Fibroblast of the aortic adventitia (primary cell): Measurements from ENCODE around the gene ANKH. TPM values are rescaled to one million over a fixed set of nuclear protein-coding genes. Genes with fewer than 3 reads are reported as not detected.
"Not testable (repeated sequence)": the region's sequence is repeated elsewhere in the genome, so short reads cannot be mapped to it uniquely, and the experiment has no call there.

Experiments used
- DNase-seq: peaks from one replicate; pipeline ENCODE4 v3.0.0-alpha.2; 2010; ENCODE audit warnings: low read depth
- H3K4me3 ChIP-seq: 2 replicates; pipeline ENCODE4 v1.5.1; 2011; ENCODE audit warnings: low read depth, mild to moderate bottlenecking, control low read depth, low read length, moderate library complexity
- CTCF ChIP-seq: IDR thresholded peaks from 2 replicates; pipeline ENCODE4 v1.5.1; 2011; ENCODE audit warnings: mild to moderate bottlenecking, low read length, control low read depth, inconsistent platforms; ENCODE audit not compliant: insufficient read depth
- total RNA-seq: library from RNA; depleted of rRNA; stranded (reverse); fragments of >200 nt; gene quantifications from 2 replicates; pipeline ENCODE4 v1.2.3, GENCODE V29; 2012; ENCODE audit warnings: low replicate concordance

The ANKH gene
- total RNA-seq, 1 donor, result 82.2 TPM

- no peak for DNase-seq
- TF ChIP-seq CTCF, result no peak
- H3K4me3 ChIP-seq, result no peak overlapping the region
These were observed 20.0 kb downstream of the ANKH start for GRCh38 chr5:14851597-14851996.

- no peak for DNase-seq
- no peak for TF ChIP-seq CTCF
- no peak overlapping the region for H3K4me3 ChIP-seq
These were observed 20.5 kb downstream of the ANKH start for GRCh38 chr5:14851050-14851419.

- DNase-seq, result no peak
- no peak overlapping the region for H3K4me3 ChIP-seq
- TF ChIP-seq CTCF, result no peak
These were observed 21.0 kb downstream of the ANKH start for GRCh38 chr5:14850419-14851049.

- no peak for TF ChIP-seq CTCF
- DNase-seq, result no peak
- H3K4me3 ChIP-seq, result no peak overlapping the region
These were observed 21.9 kb downstream of the ANKH start for GRCh38 chr5:14849516-14850294.

- DNase-seq, H3K4me3 ChIP-seq: not testable (repeated sequence)
These were observed 22.6 kb downstream of the ANKH start for GRCh38 chr5:14848942-14849341.

GRCh38 chr5:14848385-14848784 is 23.2 kb downstream of the ANKH start:
- no peak for TF ChIP-seq CTCF
- no peak overlapping the region for H3K4me3 ChIP-seq
- DNase-seq, result no peak

GRCh38 chr5:14847471-14847870 is 24.1 kb downstream of the ANKH start:
- no peak overlapping the region for H3K4me3 ChIP-seq
- TF ChIP-seq CTCF, result no peak
- DNase-seq, result no peak
